ENCODE measurements around the gene TAOK3. TPM values are rescaled to one million over a fixed set of nuclear protein-coding genes. Genes with fewer than 3 reads are reported as not detected.

TAOK3 gene
- total and polyA plus RNA-seq, 2 donors (not counting 1 experiment from before 2014, with no cell fraction given) = 30.0 to 80.4 TPM

DNA sequence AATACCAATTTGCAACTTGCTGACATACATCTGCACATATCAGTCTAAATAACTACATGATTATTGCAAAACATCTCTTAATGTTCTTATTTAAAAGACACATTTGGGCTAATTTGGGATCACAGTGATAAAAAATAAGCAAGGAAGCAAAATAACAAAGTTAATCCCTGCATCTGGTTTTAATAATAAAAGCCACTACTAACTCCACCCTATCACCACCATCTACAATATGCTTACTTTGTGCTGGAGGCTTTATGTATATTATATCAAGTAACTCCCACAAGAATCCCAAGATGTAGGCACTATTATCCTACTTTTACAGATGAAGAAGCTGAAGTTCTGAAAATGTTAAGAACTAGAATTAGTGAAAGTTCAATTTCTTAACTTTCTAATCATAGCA, 45.7 kb downstream of the TAOK3 start:
- ATAC-seq (ENCODE audit: low read depth) = no peak
- Mint-ChIP-seq H3K9me3 (ENCODE audit: insufficient read depth) (no peaks in the 10 kb centered on the region), H3K27ac (no peak overlapping the region), H3K27me3 (no peaks in the 10 kb centered on the region), H3K4me1 (peaks cover 48% of the 10 kb centered on the region), H3K4me3 (no peak overlapping the region)
- H3K27me3 ChIP-seq (replicated peaks in 1 of 4; ENCODE audit: control extremely low read depth in 1 of 4, control insufficient read depth in 3 of 4, insufficient read depth in 4 of 4, low read length in 3 of 4) = no peaks in the 10 kb centered on the region
- H3K9me3 ChIP-seq (ENCODE audit: control extremely low read depth in 1 of 3, control insufficient read depth in 2 of 3, insufficient read depth in 1 of 3, low read length in 2 of 3) = peaks cover 0 to 2% (median 0%) of the 10 kb centered on the region in 3 donors
- no peak for TF ChIP-seq EZH2 (IDR thresholded peaks at IDR 0.05; ENCODE audit: borderline replicate concordance, insufficient read depth, low read depth, low read length, poor library complexity, severe bottlenecking)
- TF ChIP-seq, protein P1, sequence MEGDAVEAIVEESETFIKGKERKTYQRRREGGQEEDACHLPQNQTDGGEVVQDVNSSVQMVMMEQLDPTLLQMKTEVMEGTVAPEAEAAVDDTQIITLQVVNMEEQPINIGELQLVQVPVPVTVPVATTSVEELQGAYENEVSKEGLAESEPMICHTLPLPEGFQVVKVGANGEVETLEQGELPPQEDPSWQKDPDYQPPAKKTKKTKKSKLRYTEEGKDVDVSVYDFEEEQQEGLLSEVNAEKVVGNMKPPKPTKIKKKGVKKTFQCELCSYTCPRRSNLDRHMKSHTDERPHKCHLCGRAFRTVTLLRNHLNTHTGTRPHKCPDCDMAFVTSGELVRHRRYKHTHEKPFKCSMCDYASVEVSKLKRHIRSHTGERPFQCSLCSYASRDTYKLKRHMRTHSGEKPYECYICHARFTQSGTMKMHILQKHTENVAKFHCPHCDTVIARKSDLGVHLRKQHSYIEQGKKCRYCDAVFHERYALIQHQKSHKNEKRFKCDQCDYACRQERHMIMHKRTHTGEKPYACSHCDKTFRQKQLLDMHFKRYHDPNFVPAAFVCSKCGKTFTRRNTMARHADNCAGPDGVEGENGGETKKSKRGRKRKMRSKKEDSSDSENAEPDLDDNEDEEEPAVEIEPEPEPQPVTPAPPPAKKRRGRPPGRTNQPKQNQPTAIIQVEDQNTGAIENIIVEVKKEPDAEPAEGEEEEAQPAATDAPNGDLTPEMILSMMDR (IDR thresholded peaks at IDR 0.05) = no peak
- H3K4me1 ChIP-seq (ENCODE audit: control insufficient read depth in 2 of 2, insufficient read depth in 2 of 2, low read length in 2 of 2) = peaks cover 21 to 41% of the 10 kb centered on the region in 2 donors
- H3K4me2 ChIP-seq (replicated peaks; ENCODE audit: low read depth, low read length, poor library complexity, severe bottlenecking) = no peak overlapping the region
- no peak for DNase-seq
- peaks cover 6% of the 10 kb centered on the region for H4K20me1 ChIP-seq (ENCODE audit: control insufficient read depth, insufficient read depth, low read length, poor library complexity, severe bottlenecking)
- intact Hi-C loops (cut with micrococcal nuclease) = no loop called here
- H3K9ac ChIP-seq (ENCODE audit: low read length) = no peak overlapping the region
- peaks cover 81% of the 10 kb centered on the region for H3K79me2 ChIP-seq (ENCODE audit: control insufficient read depth, insufficient read depth, low read length)
- no peak overlapping the region for H2AFZ ChIP-seq (ENCODE audit: insufficient read depth, low read depth, low read length, poor library complexity, severe bottlenecking)
- H3K36me3 ChIP-seq (replicated peaks in 1 of 2; ENCODE audit: control extremely low read depth in 1 of 2, control insufficient read depth in 1 of 2, extremely low read depth in 1 of 2, insufficient read depth in 2 of 2, low read length in 1 of 2) = no peaks in the 10 kb centered on the region
- no peak overlapping the region for H3K4me3 ChIP-seq (ENCODE audit: control extremely low read depth in 1 of 5, extremely low read depth in 1 of 5, insufficient read depth in 1 of 5, low read depth in 2 of 5, low read length in 4 of 5)
- H3K27ac ChIP-seq (ENCODE audit: low read length in 2 of 2) = no peak overlapping the region
- ChIA-PET CTCF (interaction anchor here (1.4 kb wide), 1 partner anchor 49 kb away, joined by 4 read pairs; the partner anchor contains the start of gene SUDS3), POLR2A (no interaction called here)

DNA sequence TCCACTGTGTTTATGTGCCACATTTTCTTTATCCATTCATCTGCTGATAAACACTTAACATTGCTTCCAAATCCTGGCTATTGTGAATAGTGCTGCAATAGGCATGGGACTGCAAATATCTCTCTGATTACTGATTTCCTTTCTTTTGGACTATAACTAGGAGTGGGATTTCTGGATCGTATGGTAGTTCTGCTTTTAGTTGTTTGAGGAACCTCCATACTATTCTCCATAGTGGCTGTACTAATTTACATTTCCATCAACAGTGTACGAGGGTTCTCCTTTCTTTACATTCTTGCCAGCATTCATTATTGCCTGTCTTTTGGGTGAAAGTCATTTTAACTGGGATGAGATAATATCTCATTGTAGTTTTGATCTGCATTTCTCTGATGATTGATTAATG, 47.6 kb downstream of the TAOK3 start:
- intact Hi-C loops (cut with micrococcal nuclease) = no loop called here

More for the DNA sequence above, 47.6 kb downstream of the TAOK3 start:
- Histone ChIP-seq H3K27ac (ENCODE audit: low read length in 2 of 2) (no peak overlapping the region), H3K27me3 (replicated peaks in 1 of 4; ENCODE audit: control extremely low read depth in 1 of 4, control insufficient read depth in 3 of 4, insufficient read depth in 4 of 4, low read length in 3 of 4) (no peaks in the 10 kb centered on the region), H4K20me1 (ENCODE audit: control insufficient read depth, insufficient read depth, low read length, poor library complexity, severe bottlenecking) (peaks cover 12% of the 10 kb centered on the region), H3K79me2 (ENCODE audit: control insufficient read depth, insufficient read depth, low read length) (peaks cover 83% of the 10 kb centered on the region), H3K4me1 (ENCODE audit: control insufficient read depth in 2 of 2, insufficient read depth in 2 of 2, low read length in 2 of 2) (peaks cover 14 to 30% of the 10 kb centered on the region in 2 donors), H3K36me3 (replicated peaks in 1 of 2; ENCODE audit: control extremely low read depth in 1 of 2, control insufficient read depth in 1 of 2, extremely low read depth in 1 of 2, insufficient read depth in 2 of 2, low read length in 1 of 2) (no peaks in the 10 kb centered on the region), H3K4me2 (replicated peaks; ENCODE audit: low read depth, low read length, poor library complexity, severe bottlenecking) (no peak overlapping the region), H2AFZ (ENCODE audit: insufficient read depth, low read depth, low read length, poor library complexity, severe bottlenecking) (no peak overlapping the region), H3K9ac (ENCODE audit: low read length) (no peak overlapping the region), H3K4me3 (ENCODE audit: control extremely low read depth in 1 of 5, extremely low read depth in 1 of 5, insufficient read depth in 1 of 5, low read depth in 2 of 5, low read length in 4 of 5) (no peak overlapping the region), H3K9me3 (ENCODE audit: control extremely low read depth in 1 of 3, control insufficient read depth in 2 of 3, insufficient read depth in 1 of 3, low read length in 2 of 3) (peaks cover 0 to 2% (median 0%) of the 10 kb centered on the region in 3 donors)
- POLR2A ChIA-PET = no interaction called here
- H3K27me3 Mint-ChIP-seq = no peaks in the 10 kb centered on the region
- H3K4me1 Mint-ChIP-seq = peaks cover 37% of the 10 kb centered on the region
- CTCF ChIA-PET = no interaction called here
- TF ChIP-seq EZH2 (IDR thresholded peaks at IDR 0.05; ENCODE audit: borderline replicate concordance, insufficient read depth, low read depth, low read length, poor library complexity, severe bottlenecking) = no peak
- TF ChIP-seq, protein P1 (IDR thresholded peaks at IDR 0.05) = no peak
- H3K4me3 Mint-ChIP-seq = no peak overlapping the region
- DNase-seq (no peak), ATAC-seq (ENCODE audit: low read depth) (no peak)
- H3K27ac Mint-ChIP-seq = no peak overlapping the region
- H3K9me3 Mint-ChIP-seq (ENCODE audit: insufficient read depth) = no peaks in the 10 kb centered on the region
- WGBS (ENCODE audit: insufficient coverage) = no CpG with 5 or more reads among the region's 2 CpGs

Data from B cell (primary cell).